ENCODE measurements around the gene FMR1NB.

Gene FMR1NB
- 0 to 0.12 (median 0) reads per million in 9 experiments for total RNA-seq

- no peak for DNase-seq
- no peak for ATAC-seq (replicated peaks)
- no peaks in the 10 kb centered on the region for H3K4me1 Mint-ChIP-seq (ENCODE audit: low read depth in 2 of 2)
- H3K9me3 Mint-ChIP-seq = no peaks in the 10 kb centered on the region
- no peak within 1 kb of the TSS for H3K27ac Mint-ChIP-seq
- no peak within 1 kb of the TSS for H3K4me3 Mint-ChIP-seq
- no peaks in the 10 kb centered on the region for H3K27me3 Mint-ChIP-seq
- no peaks in the 10 kb centered on the region for H3K36me3 Mint-ChIP-seq (ENCODE audit: insufficient read depth)
These were observed at the start of gene FMR1NB for GRCh38 chrX:147981038-147981752. FMR1NB (plus strand) TSS chrX:147981337; CDS start chrX:147981403, 66 bp downstream.

GRCh38 chrX:147933815-147934214 is 47.3 kb upstream of the FMR1NB start:
- Mint-ChIP-seq H3K4me3 (no peak overlapping the region), H3K27me3 (no peaks in the 10 kb centered on the region), H3K4me1 (ENCODE audit: low read depth in 2 of 2) (peaks cover 2 to 5% of the 10 kb centered on the region in 2 donors), H3K27ac (no peak overlapping the region), H3K36me3 (ENCODE audit: insufficient read depth) (peaks cover 74% of the 10 kb centered on the region), H3K9me3 (no peaks in the 10 kb centered on the region)
- ATAC-seq (replicated peaks) = no peak
- DNase-seq = no peak

- Mint-ChIP-seq H3K4me1 (ENCODE audit: low read depth in 2 of 2) (peaks cover 0 to 5% of the 10 kb centered on the region in 2 donors), H3K27ac (no peak overlapping the region)
- ATAC-seq (replicated peaks) = no peak
These were observed 45.9 kb upstream of the FMR1NB start for GRCh38 chrX:147935156-147935758.

GRCh38 chrX:147945286-147945685 is 35.9 kb upstream of the FMR1NB start:
- Mint-ChIP-seq H3K9me3 (no peaks in the 10 kb centered on the region), H3K4me1 (ENCODE audit: low read depth in 2 of 2) (peaks cover 0 to 3% of the 10 kb centered on the region in 2 donors), H3K36me3 (ENCODE audit: insufficient read depth) (peaks cover 69% of the 10 kb centered on the region), H3K27ac (no peak overlapping the region), H3K27me3 (no peaks in the 10 kb centered on the region), H3K4me3 (no peak overlapping the region)
- DNase-seq = no peak
- ATAC-seq (replicated peaks) = no peak

More at GRCh38 chrX:147935156-147935758, 45.9 kb upstream of the FMR1NB start:
- Mint-ChIP-seq H3K4me3 (no peak overlapping the region), H3K9me3 (no peaks in the 10 kb centered on the region), H3K36me3 (ENCODE audit: insufficient read depth) (peaks cover 73% of the 10 kb centered on the region), H3K27me3 (no peaks in the 10 kb centered on the region)
- DNase-seq = no peak

GRCh38 chrX:147948531-147948930 is 32.6 kb upstream of the FMR1NB start:
- no peak overlapping the region for H3K27ac Mint-ChIP-seq
- no peaks in the 10 kb centered on the region for H3K9me3 Mint-ChIP-seq
- no peak for DNase-seq
- no peak overlapping the region for H3K4me3 Mint-ChIP-seq
- no peak for ATAC-seq (replicated peaks)
- H3K4me1 Mint-ChIP-seq (ENCODE audit: low read depth in 2 of 2) = no peaks in the 10 kb centered on the region
- no peaks in the 10 kb centered on the region for H3K27me3 Mint-ChIP-seq
- peaks cover 58% of the 10 kb centered on the region for H3K36me3 Mint-ChIP-seq (ENCODE audit: insufficient read depth)

- no peaks in the 10 kb centered on the region for H3K4me1 Mint-ChIP-seq (ENCODE audit: low read depth in 2 of 2)
- no peaks in the 10 kb centered on the region for H3K27me3 Mint-ChIP-seq
- no peak overlapping the region for H3K27ac Mint-ChIP-seq
- H3K4me3 Mint-ChIP-seq = no peak overlapping the region
- DNase-seq (no peak), ATAC-seq (replicated peaks) (no peak)
- H3K9me3 Mint-ChIP-seq = no peaks in the 10 kb centered on the region
- peaks cover 41% of the 10 kb centered on the region for H3K36me3 Mint-ChIP-seq (ENCODE audit: insufficient read depth)
These were observed 30.8 kb upstream of the FMR1NB start for GRCh38 chrX:147950352-147950751.

- Mint-ChIP-seq H3K4me1 (ENCODE audit: low read depth in 2 of 2) (no peaks in the 10 kb centered on the region), H3K27ac (peak overlapping the region in 1 of 2 donors; percentile 57), H3K4me3 (no peak overlapping the region), H3K36me3 (ENCODE audit: insufficient read depth) (peaks cover 14% of the 10 kb centered on the region), H3K27me3 (no peaks in the 10 kb centered on the region), H3K9me3 (no peaks in the 10 kb centered on the region)
- ATAC-seq (replicated peaks) = no peak
- DNase-seq = no peak
These were observed 27.2 kb upstream of the FMR1NB start for GRCh38 chrX:147953976-147954375.

- Mint-ChIP-seq H3K27me3 (peaks cover 0 to 10% of the 10 kb centered on the region in 2 donors), H3K36me3 (ENCODE audit: insufficient read depth) (peaks cover 2% of the 10 kb centered on the region), H3K27ac (no peak overlapping the region), H3K9me3 (no peaks in the 10 kb centered on the region), H3K4me3 (no peak overlapping the region), H3K4me1 (ENCODE audit: low read depth in 2 of 2) (no peaks in the 10 kb centered on the region)
- ATAC-seq (replicated peaks) (no peak), DNase-seq (no peak)
These were observed 23.8 kb upstream of the FMR1NB start for GRCh38 chrX:147957291-147957690.

- H3K27ac Mint-ChIP-seq = no peak overlapping the region
- DNase-seq = no peak
- H3K36me3 Mint-ChIP-seq (ENCODE audit: insufficient read depth) = no peaks in the 10 kb centered on the region
- no peak for ATAC-seq (replicated peaks)
- H3K4me3 Mint-ChIP-seq = no peak overlapping the region
- H3K4me1 Mint-ChIP-seq (ENCODE audit: low read depth in 2 of 2) = no peaks in the 10 kb centered on the region
- H3K9me3 Mint-ChIP-seq = no peaks in the 10 kb centered on the region
- H3K27me3 Mint-ChIP-seq = peaks cover 0 to 13% of the 10 kb centered on the region in 2 donors
These were observed 22.8 kb upstream of the FMR1NB start for GRCh38 chrX:147958291-147958690.

- DNase-seq = no peak
- H3K36me3 Mint-ChIP-seq (ENCODE audit: insufficient read depth) = no peaks in the 10 kb centered on the region
- no peaks in the 10 kb centered on the region for H3K4me1 Mint-ChIP-seq (ENCODE audit: low read depth in 2 of 2)
- ATAC-seq (replicated peaks) = no peak
- H3K27ac Mint-ChIP-seq = no peak overlapping the region
- no peak overlapping the region for H3K4me3 Mint-ChIP-seq
- H3K27me3 Mint-ChIP-seq = peaks cover 0 to 32% of the 10 kb centered on the region in 2 donors
- no peaks in the 10 kb centered on the region for H3K9me3 Mint-ChIP-seq
These were observed 20.4 kb upstream of the FMR1NB start for GRCh38 chrX:147960722-147961121.

- Mint-ChIP-seq H3K36me3 (ENCODE audit: insufficient read depth) (no peaks in the 10 kb centered on the region), H3K27ac (no peak overlapping the region), H3K4me1 (ENCODE audit: low read depth in 2 of 2) (no peaks in the 10 kb centered on the region), H3K9me3 (no peaks in the 10 kb centered on the region), H3K4me3 (no peak overlapping the region), H3K27me3 (peaks cover 0 to 37% of the 10 kb centered on the region in 2 donors)
- no peak for DNase-seq
- ATAC-seq (replicated peaks) = no peak
These were observed 18.7 kb upstream of the FMR1NB start for GRCh38 chrX:147962476-147962875.

- Mint-ChIP-seq H3K27ac (no peak overlapping the region), H3K27me3 (no peaks in the 10 kb centered on the region), H3K4me1 (ENCODE audit: low read depth in 2 of 2) (no peaks in the 10 kb centered on the region), H3K36me3 (ENCODE audit: insufficient read depth) (no peaks in the 10 kb centered on the region), H3K9me3 (no peaks in the 10 kb centered on the region), H3K4me3 (no peak overlapping the region)
- ATAC-seq (replicated peaks) (no peak), DNase-seq (no peak)
These were observed 2.2 kb upstream of the FMR1NB start for GRCh38 chrX:147978931-147979330.

GRCh38 chrX:148020329-148020728 is 39.2 kb downstream of the FMR1NB start:
- no peak for ATAC-seq (replicated peaks)
- Mint-ChIP-seq H3K9me3 (peaks cover 1 to 6% of the 10 kb centered on the region in 2 donors), H3K4me1 (ENCODE audit: low read depth in 2 of 2) (no peaks in the 10 kb centered on the region), H3K27ac (no peak overlapping the region), H3K4me3 (no peak overlapping the region), H3K36me3 (ENCODE audit: insufficient read depth) (no peaks in the 10 kb centered on the region), H3K27me3 (peaks cover 5 to 9% of the 10 kb centered on the region in 2 donors)
- DNase-seq = no peak
